Heart left ventricle (tissue), 16 donors: ENCODE data around the gene ZNF618. TPM values are rescaled to one million over a fixed set of nuclear protein-coding genes. Genes with fewer than 3 reads are reported as not detected.

ENCODE experiments used
- ATAC-seq, 4 donors: fragments of 200-7000 bp; cut with Tn5 transposase; one replicate each; pipeline ENCODE4 v1.9.1; 2020 to 2022; ENCODE audit warnings: moderate library complexity in 4 of 4, mild to moderate bottlenecking in 3 of 4, moderate number of reproducible peaks in 1 of 4
- DNase-seq, 5 donors: peaks; one replicate each; pipeline ENCODE4 v3.0.0-alpha.2; 2020
- H3K27ac ChIP-seq, 12 donors: fragments of 200-600 bp; sonication (generic) in 4 of 12; one replicate each; pipeline versions ENCODE4 v1.5.0 to v1.8.0; 2016 to 2022; ENCODE audit warnings: mild to moderate bottlenecking in 2 of 12
- H3K27me3 ChIP-seq, 9 donors: fragments of 200-600 bp; sonication (generic) in 2 of 9; one replicate each; pipeline versions ENCODE4 v1.5.1 to v1.8.0; 2016 to 2022; ENCODE audit warnings: mild to moderate bottlenecking in 3 of 9
- H3K36me3 ChIP-seq, 9 donors: fragments of 200-600 bp; sonication (generic) in 2 of 9; one replicate each; pipeline versions ENCODE4 v1.5.0 to v1.8.0; 2018 to 2022; ENCODE audit warnings: mild to moderate bottlenecking in 2 of 9
- H3K4me1 ChIP-seq, 12 donors: fragments of 200-600 bp; sonication (generic) in 4 of 12; one replicate each; pipeline versions ENCODE4 v1.5.0 to v1.8.0; 2016 to 2022; ENCODE audit warnings: mild to moderate bottlenecking in 3 of 12
- H3K4me3 ChIP-seq, 12 donors: fragments of 200-600 bp; sonication (generic) in 4 of 12; one replicate each; pipeline versions ENCODE4 v1.5.0 to v1.8.0; 2017 to 2022; ENCODE audit warnings: mild to moderate bottlenecking in 9 of 12, moderate library complexity in 4 of 12
- H3K9me3 ChIP-seq, 12 donors: fragments of 200-600 bp; sonication (generic) in 4 of 12; one replicate each; pipeline versions ENCODE4 v1.5.0 to v1.8.0; 2016 to 2022; ENCODE audit warnings: mild to moderate bottlenecking in 1 of 12
- CTCF ChIP-seq, 12 donors: fragments of 200-600 bp; sonication (generic) in 4 of 12; IDR thresholded peaks; one replicate each; pipeline versions ENCODE4 v1.5.0 to v1.8.0; 2018 to 2022; ENCODE audit warnings: antibody characterized with exemption in 12 of 12, mild to moderate bottlenecking in 5 of 12
- POLR2A ChIP-seq, 2 donors: fragments of 450-650 bp; IDR thresholded peaks; one replicate each; pipeline ENCODE4 v1.6.1; 2017; ENCODE audit warnings: antibody characterized with exemption in 2 of 2, mild to moderate bottlenecking in 2 of 2, moderate library complexity in 2 of 2
- WGBS, 4 donors: extraction: QIAGEN DNeasy Blood & Tissue Kit in 2 of 4; methylation state at CpG; one replicate each; pipeline versions ENCODE4 v1.1.5 to v1.1.7; 2013 to 2018; 5-methylcytosine and 5-hydroxymethylcytosine counted together
- intact Hi-C, 10 donors: fragments of 100-400 bp; cut with DNase I; formaldehyde crosslinking; loops; one replicate each; pipeline versions ENCODE4 v1.11.1 to v1.14.2; 2022
- polyA plus RNA-seq, 2 donors: library from polyadenylated mRNA; stranded (reverse); fragments of 200-250 nt; gene quantifications; one replicate each; pipeline ENCODE4 v1.2.3, GENCODE V29; 2013
- total RNA-seq, 9 donors: library from RNA; depleted of rRNA in 2 of 9; stranded (reverse); fragments of >200 nt in 2 of 9; fragmentation: NEBNext Ultra II Directional in 3 of 9; extraction: Animal tissue kit (Norgen Biotek cat#: 25700) in 3 of 9; gene quantifications; one replicate each; pipeline versions ENCODE4 v1.1.0 to v1.2.4, GENCODE V29; 2016 to 2023
- donor health status: ischemic (EF 13 %, LVEDD 7.1; RV severe dilation, severe dysfunction).
- donor health status: healthy with polysubstance abuse.
- donor health status: DM: no; HTN: yes; CAD: no.
- donor health status: DM: no; HTN: no; CAD: no.
- donor health status: ischemic (EF 25% LVEDD 6.9; RV normal size, moderate dysfunction).
- donor health status: ischemic (EF 25% LVEDD 5.7; RV mildly dilated, moderate dysfunction).
- donor health status: healthy.
- donor health status: DM: yes; HTN: yes; CAD: no.
- donor health status: ischemic (EF 35%, LVEDD 5.7; RV mildly dilated, moderate dysfunction).
- donor health status: nonischemic (EF 11% LVEDD 7.7; RV severe dilation, severe dysfunction).
- donor health status: DM: yes; HTN: yes; CAD: no.
- donor health status: PGD.
- donor health status: ischemic (EF 29% LVEDD 5.4; RV normal size, mild dysfunction).
- donor health status: nonischemic (EF 23%, LVEDD 6.1; RV moderate dilation, normal function).

ZNF618 gene
- total and polyA plus RNA-seq, 11 donors = 0.81 to 4.2 (median 1.7) TPM

DNA sequence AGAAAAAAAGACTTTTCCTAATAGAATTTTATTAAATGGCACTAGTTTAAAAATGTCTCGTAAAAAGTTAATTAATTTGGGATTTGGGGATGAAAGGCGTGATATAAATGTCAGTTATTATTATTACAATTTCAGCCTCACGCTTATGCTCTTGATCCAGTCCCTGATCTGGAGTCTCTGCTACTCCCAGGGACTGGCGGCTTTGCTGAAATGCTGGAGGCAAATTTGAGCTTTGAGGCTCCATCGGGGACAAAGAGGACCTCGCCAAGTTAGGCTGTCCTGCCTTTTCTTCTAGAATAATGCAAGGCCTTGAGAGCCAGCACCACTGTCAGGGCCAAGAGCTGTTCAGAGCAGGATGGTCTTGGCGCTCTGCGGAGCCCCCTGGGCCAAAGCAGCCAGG lies 69.7 kb downstream of the ZNF618 start:
- Histone ChIP-seq H3K4me1 (peaks cover 0 to 13% (median 0%) of the 10 kb centered on the region in 12 donors), H3K9me3 (no peaks in the 10 kb centered on the region), H3K36me3 (no peaks in the 10 kb centered on the region), H3K27ac (no peak overlapping the region), H3K27me3 (no peaks in the 10 kb centered on the region), H3K4me3 (no peak overlapping the region)
- TF ChIP-seq POLR2A (IDR thresholded peaks at IDR 0.05) = no peak
- TF ChIP-seq CTCF (IDR thresholded peaks at IDR 0.05) = no peak
- WGBS, 4 donors = 93 to 98% (median 95%) methylated on average over 8 of the region's 8 CpGs
- no peak for ATAC-seq
- intact Hi-C loops = no loop called here
- DNase-seq = no peak

DNA sequence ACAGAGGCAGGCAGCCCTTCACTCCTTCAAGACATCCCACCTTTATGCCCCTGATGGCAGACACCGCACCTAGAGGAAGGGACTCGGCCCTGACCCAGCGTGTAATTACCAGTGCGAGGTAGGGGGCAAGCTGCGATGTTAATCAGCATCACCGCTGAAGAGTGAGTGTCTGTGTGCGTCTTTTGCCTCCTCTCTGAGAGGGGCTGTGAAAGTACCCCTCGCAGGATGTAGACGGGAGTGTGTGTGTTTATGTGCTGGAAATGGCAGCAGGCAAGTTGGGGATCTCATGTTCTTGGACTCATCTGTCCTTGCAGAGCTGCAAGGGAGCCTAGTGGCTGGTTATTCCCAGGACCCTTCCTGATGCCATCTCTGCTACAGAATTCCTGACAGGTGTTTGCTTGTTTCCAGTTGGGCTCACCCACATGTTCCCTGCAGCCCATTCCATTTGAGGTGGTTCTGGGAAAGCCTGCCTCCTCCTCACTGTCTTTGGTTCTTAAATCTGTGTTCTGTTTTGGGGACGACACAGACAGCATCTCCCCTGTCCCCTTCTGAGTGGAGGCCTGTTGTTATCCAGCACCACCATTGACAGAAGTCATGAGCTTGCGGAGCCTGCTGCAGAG lies 70.5 kb downstream of the ZNF618 start:
- no peak for TF ChIP-seq CTCF (IDR thresholded peaks at IDR 0.05)
- no peak for TF ChIP-seq POLR2A (IDR thresholded peaks at IDR 0.05)
- no peak for ATAC-seq
- H3K4me3 ChIP-seq = no peak overlapping the region
- no peak for DNase-seq
- H3K27ac ChIP-seq = no peak overlapping the region
- WGBS, 4 donors = 95 to 97% (median 97%) methylated on average over 11 of the region's 11 CpGs
- peaks cover 0 to 9% (median 0%) of the 10 kb centered on the region in 12 donors for H3K4me1 ChIP-seq
- no peaks in the 10 kb centered on the region for H3K36me3 ChIP-seq
- intact Hi-C loops = no loop called here
- H3K27me3 ChIP-seq = no peaks in the 10 kb centered on the region
- H3K9me3 ChIP-seq = no peaks in the 10 kb centered on the region

- ATAC-seq = no peak
- DNase-seq = no peak
- H3K9me3 ChIP-seq = no peaks in the 10 kb centered on the region
- WGBS, 4 donors = 84 to 92% (median 91%) methylated on average over 8 of the region's 8 CpGs
- no peak overlapping the region for H3K4me3 ChIP-seq
- peaks cover 0 to 4% (median 0%) of the 10 kb centered on the region in 12 donors for H3K4me1 ChIP-seq
- no peaks in the 10 kb centered on the region for H3K36me3 ChIP-seq
- no peaks in the 10 kb centered on the region for H3K27me3 ChIP-seq
- TF ChIP-seq CTCF (IDR thresholded peaks at IDR 0.05) (no peak), POLR2A (IDR thresholded peaks at IDR 0.05) (no peak)
- H3K27ac ChIP-seq = no peak overlapping the region
- intact Hi-C loops = no loop called here
Observed at GRCh38 chr9:113947941-113948340, 71.8 kb downstream of the ZNF618 start.

GRCh38 chr9:113948891-113949570 lies 72.9 kb downstream of the ZNF618 start:
- no peaks in the 10 kb centered on the region for H3K36me3 ChIP-seq
- no peak for DNase-seq
- H3K4me3 ChIP-seq = no peak overlapping the region
- intact Hi-C loops = no loop called here
- no peak overlapping the region for H3K27ac ChIP-seq
- H3K4me1 ChIP-seq = peaks cover 0 to 8% (median 0%) of the 10 kb centered on the region in 12 donors
- H3K9me3 ChIP-seq = no peaks in the 10 kb centered on the region
- ATAC-seq = no peak
- TF ChIP-seq CTCF (IDR thresholded peaks at IDR 0.05) (no peak), POLR2A (IDR thresholded peaks at IDR 0.05) (no peak)
- 80 to 91% (median 86%) methylated on average over 11 of the region's 11 CpGs for WGBS, 4 donors
- no peaks in the 10 kb centered on the region for H3K27me3 ChIP-seq
